Activated T-helper 9 cell treated with anti-CD3 and anti-CD28 coated beads, Interleukin-2, amount 50 U/mL, for 16 hours (primary cell): ENCODE measurements around the gene C14orf93.

Experiments
- DNase-seq: peaks from one replicate; pipeline ENCODE4 v3.0.0-alpha.2; 2020; ENCODE audit warnings: low read depth

The C14orf93 gene

DNA sequence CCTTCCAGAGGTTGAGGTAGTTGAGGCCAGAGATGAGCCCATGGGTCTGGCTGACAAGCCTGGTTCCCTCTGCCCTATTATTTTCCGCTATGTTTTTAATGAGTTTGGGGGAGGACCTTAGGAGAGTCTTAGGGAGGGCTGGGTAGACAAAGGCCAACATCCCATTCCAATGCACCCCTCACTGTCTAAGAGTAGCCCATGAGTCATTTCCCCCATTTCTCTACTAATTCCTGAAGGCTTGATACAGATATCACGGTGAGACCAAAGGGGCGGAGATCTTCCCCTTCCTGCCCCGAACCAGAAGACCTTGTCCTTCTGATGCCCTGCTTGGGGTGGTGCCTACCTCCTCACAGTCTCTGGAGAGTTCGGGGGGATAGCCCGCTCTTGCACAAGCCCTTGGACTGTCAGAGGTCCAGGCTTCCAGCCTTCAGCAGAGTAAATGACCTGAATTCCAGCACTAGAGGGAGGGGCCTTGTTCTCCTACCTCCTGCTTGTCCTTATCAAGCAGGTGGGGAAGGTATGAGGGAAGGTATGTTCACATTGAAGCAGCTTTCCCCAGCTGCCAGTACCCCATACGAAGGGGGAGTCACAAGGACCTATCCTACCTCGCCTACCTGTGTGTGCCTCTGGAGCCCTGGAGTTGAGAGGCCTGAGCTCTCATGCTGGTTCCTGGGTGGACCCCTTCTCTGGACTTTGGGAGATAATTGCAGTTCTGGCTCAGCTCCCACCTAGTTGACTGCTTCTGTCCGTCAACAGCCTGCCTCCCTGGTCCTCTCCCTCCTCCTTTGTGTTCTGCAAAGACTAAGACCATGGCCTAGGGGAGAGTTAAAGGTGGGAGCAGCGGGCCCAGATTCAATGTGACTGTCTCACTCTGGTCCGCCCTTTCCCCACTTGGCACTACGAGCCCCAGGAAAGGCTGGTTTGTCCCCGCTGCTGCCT is 35.7 kb upstream of the C14orf93 start:
- no peak for DNase-seq

DNA sequence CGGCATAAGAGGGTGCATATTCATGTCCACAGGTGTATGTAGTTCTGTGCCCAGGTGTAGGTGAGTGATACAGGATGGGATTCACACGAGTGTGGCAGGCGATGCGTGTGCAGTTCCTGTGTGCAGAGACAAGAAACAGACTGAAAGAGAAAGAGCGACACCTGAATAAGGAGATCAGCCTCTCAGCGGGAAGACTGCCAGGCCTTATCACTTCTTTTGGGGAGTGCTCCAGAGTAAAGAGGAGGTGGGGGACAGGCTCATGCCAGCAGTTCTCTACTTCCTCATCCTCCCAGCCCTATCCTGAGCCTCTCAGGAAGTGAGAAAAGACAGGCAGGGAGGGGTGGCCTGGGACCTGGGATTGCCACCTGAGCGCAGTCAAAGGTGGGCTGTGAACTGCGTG is 34.9 kb upstream of the C14orf93 start:
- no peak for DNase-seq

DNA sequence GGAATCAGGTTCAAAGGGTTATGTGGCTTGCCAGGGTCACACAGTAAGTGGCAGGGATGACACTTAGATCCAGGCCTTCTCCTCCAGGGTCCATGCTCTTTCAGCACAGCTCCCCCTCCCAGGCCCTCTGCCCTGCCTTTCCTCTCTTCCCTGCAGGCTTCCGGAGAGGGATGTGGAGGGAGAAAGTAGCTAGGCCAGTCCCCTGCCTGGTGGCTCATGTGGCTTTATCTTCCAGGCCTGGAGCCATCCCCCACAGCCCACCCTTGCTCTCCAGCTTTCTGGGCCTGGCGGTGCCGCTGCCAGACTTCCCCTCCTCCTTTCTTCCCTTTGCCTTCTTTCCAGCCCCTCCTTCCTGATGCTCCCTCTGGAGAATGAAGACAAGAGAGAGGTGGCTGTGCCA is 33.8 kb upstream of the C14orf93 start:
- no peak for DNase-seq

DNA sequence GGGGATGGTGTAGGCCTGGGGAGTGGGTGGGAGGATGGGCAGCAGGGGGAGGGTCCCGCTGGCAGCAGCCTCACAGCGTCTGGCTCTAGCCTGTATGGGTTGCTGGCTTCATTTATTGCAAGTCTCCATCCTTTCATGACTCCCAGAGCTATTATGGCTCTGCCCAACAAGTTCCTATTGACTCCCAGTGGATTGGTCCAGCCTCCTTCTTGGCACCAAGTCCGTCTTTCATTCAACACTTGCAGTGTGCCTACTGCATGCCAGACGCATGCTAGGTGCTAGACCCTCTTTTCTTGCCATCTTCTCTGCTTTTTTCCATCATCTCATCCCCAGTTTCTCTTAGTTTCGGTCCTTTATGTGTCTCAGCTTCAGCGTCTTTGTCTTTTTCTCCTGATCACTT is 33.2 kb upstream of the C14orf93 start:
- DNase-seq, result no peak

DNA sequence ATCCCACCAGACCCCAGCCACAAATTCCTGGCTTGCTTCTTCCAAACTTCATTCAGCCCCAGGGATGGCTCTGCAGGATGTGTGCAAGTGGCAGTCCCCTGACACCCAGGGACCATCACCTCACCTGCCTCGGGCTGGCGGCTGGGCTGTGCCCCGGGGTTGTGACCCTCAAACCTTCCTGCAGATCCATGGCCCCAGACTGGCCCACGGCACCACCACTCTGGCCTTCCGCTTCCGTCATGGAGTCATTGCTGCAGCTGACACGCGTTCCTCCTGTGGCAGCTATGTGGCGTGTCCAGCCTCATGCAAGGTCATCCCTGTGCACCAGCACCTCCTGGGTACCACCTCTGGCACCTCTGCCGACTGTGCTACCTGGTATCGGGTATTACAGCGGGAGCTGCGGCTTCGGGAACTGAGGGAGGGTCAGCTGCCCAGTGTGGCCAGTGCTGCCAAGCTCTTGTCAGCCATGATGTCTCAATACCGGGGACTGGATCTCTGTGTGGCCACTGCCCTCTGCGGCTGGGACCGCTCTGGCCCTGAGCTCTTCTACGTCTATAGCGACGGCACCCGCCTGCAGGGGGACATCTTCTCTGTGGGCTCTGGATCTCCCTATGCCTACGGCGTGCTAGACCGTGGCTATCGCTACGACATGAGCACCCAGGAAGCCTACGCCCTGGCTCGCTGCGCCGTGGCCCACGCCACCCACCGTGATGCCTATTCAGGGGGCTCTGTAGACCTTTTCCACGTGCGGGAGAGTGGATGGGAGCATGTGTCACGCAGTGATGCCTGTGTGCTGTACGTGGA is 32.4 kb upstream of the C14orf93 start, which contains the start of gene PSMB11:
Gene PSMB11, plus strand, starts transcription at position 51 of the 804 bp plus-strand sequence. Its CDS starts 14 bp downstream, at position 65.
- DNase-seq, result no peak

DNA sequence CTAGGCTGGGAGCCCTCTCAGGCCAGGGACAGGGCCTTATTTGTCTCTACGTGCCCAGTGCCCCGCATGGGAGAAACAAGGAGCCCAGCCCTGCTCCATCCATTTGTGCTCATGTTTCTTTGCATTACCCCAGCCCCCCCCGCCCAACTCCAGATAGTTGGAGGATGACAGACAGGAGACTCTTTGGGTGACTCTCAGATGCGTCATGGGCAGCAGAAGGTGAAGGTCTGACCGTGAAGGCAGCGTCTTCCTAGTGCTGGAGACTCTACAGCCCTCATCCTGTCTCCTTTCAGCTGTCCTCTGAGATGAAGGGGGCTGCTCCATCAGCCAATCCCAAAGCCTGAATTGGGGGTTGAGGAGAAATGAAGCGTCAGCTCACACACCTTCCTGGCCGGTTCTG is 31.8 kb upstream of the C14orf93 start:
- DNase-seq, result no peak

DNA sequence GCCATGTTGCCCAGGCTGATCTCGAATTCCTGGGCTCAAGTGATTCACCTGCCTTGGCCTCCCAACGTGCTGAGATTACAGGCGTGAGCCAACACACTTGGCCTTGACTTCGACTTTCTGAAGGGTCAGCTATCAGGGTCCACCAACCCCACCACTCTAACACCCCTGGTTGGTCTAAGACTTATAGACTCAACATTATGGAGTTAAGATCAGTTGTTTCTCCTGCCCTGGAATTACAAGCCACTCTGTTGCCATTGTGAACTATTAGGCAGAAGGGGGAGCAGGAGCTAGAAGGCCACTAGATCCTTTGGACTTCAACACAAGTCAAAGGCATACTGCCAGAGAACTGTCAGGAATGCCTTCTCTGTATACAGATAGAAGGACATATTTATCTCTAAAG is 30.2 kb upstream of the C14orf93 start:
- no peak for DNase-seq

DNA sequence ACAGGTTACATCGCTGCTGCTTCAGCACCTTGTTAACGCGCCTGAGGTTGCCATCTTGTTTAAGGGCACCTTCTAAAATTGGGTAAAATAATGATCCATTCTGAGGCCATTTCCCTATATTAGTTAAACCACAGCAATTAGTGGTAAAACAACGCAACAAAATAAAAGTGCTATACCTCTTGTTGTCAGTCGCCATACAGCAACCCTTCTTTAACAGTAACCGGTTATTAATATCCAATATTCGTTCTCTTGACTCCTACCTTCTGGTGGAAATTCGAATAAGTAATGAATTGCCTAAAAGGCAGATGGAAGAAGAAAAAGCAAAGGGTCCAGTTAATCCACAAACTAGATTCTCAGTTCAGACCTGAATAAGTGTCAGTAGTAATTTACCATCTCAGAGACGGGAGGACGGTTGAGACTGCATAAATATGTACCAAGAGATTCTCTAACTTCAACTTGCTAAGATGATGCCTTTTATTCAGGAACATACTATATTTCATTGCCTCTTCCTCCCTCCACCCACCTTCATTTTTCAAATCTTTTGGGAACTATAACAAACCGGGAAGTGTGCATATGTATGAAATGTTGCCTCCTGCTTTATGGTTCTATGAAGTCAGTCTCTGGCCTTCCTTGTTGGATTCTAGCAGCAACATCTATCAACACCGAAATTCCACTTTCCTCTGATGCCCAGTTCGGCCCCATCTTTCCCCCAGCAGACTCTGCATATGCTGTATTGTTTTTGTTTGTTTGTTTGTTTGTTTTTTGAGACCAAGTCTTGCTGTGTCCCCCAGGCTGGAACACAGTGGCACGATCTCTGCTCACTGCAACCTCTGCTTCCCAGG is 25.6 kb upstream of the C14orf93 start:
- no peak for DNase-seq

DNA sequence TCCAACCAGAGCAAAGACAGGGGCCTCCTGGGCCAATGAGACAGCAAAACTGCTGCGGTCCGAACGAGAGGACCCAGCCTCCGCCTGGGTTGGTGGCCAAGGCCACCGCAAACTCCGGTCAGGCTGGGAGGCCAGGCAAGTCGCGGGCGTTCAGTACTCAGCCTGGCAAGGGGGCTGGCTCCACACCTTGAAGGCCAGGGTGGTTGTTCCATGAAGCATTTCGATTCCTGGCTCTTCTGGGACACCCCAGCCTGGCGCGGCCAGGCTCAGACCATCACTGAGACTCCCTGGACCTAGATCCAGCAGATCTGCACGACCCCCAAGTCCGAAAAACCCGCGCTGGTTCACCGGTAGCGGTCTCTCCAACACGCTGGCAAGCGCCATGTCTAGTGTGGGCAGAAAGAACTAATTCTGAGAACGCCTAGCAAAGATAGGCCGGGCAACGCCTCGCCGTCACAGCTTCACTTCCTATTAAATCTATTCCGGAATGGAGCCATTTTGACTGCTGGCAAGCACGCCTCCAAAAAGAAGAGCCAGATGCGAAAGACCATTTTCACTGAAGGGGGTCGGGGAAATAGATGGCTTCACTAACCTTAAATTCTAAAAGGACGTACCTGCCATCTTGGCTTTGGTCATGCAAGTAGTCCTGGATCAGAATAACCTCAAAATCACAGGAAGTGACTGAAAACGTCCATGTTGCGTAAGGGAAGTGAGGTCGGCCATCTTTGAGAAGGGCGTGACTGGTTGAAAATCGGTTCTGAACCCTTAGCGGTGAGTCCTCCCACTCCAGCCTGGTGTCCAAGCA is 24.8 kb upstream of the C14orf93 start, which contains the start of gene PSMB5:
Gene PSMB5, minus strand, starts transcription at position 403 of the 805 bp plus-strand sequence. Its CDS starts 19 bp downstream, at position 384.
- peak; percentile 77 for DNase-seq

DNA sequence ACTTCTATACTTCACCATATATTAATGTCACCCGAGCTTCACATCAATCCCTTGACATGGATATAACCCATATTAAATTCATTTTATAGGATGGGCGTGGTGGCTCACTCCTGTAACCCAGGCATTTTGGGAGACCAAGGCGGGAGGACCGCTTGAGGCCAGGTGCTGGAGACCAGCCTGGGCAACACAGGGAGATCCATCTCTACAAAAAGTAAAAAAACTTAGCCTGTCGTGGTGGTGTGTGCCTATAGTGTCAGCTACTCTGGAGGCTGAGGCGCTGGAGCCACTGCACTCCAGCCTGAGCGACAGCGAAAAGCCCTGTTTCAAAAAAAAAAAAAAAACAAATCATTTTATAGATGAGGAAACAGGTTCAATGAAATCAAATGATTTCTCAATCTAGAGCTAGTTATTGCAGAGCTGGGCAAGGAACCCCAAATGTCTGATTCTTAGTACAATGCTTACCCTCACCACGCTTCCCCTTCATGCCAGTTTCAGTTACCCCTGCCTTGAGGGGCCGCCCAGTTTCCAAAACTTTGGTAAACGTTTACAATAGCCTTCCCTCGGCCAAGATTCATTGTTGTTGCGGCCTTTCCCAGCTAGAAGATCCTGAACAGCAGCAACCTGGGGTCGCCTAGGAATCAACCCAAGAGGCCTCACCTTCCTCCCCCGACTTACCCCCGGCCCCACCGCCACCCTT is 24.0 kb upstream of the C14orf93 start:
- DNase-seq, result no peak

DNA sequence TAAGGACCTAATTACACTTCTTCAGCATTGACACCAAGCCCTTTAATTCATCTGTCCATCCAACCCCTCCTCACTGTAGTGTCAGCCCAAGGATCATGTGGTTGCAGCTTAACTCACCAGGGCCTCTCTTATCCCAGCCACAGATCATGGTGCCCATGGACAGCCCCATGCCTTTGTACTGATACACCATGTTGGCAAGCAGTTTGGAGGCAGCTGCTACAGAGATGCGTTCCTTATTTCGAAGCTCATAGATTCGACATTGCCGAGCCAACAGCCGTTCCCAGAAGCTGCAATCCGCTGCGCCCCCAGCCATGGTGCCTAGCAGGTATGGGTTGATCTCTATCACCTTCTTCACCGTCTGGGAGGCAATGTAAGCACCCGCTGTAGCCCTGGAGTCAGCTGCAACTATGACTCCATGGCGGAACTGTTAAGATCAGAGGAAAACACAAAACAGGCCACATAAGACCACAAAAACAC is 23.3 kb upstream of the C14orf93 start:
- DNase-seq, result no peak

DNA sequence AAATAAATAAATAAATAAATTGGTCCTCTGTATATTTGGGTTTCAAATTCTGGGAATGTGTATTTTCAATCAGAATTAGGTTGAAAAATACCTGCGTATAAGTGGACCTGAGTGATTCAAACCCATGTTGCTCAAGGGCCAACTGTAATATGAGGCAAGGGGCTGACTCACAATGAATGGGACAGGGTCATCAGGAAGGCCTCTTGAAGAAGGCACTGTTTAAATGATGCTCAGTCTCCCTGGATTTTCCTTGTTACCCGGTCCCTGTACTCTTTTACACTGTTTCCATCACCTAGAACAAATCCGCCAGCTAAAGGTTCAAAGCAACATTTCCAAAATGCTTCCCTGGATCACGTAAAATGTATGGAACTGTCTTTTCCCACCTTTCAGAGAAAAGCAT is 21.0 kb upstream of the C14orf93 start:
- DNase-seq, result no peak

DNA sequence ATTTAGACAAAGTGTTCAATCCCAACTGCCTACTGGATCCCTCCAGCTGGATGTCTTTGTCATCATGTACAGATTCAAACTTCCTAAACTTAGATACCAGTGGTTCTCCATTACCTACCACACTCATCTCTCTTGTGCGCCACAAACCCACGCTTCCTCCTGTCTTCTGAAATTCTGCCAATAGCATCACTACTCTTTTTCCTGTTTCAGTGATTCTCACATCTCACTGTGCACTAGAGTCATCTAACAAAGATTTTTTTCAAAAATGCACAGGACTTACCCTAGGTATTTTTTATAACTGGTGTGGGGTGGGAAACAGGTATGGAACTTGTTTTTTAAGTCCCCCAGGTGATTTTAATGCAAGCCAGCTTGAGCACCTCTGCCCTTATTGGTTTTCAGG is 18.9 kb upstream of the C14orf93 start:
- no peak for DNase-seq

DNA sequence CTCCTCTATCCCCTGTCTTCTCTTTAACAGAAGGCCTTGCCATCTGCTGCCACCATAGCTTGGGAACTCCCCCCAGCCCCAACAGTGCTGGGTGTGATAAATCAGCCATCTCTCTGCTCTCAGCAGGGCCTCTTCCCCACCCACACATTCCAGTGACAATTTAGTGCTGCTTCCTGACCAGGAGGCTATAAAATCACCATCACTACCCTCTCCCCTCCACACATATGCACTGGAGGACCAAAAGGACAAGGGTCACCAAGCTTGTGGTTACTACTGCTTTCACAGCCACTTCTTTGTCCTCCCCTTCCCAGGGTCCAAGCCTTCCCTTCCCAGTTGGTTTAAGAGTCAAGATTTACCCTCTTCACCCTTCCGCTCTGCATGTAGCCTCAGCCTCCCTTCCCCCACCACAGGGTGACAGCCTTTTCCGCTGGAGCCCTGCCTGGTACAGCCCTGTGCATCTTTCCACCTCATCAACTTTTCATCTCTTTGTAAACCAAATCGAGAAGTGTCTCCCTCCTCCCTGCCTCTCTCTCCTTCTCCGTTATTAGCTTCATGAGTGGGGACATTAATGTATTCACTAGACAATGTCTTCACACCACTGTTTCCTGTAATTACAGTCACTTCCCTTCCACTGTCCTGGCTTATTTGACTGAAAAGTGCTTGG is 15.3 kb upstream of the C14orf93 start:
- no peak for DNase-seq

DNA sequence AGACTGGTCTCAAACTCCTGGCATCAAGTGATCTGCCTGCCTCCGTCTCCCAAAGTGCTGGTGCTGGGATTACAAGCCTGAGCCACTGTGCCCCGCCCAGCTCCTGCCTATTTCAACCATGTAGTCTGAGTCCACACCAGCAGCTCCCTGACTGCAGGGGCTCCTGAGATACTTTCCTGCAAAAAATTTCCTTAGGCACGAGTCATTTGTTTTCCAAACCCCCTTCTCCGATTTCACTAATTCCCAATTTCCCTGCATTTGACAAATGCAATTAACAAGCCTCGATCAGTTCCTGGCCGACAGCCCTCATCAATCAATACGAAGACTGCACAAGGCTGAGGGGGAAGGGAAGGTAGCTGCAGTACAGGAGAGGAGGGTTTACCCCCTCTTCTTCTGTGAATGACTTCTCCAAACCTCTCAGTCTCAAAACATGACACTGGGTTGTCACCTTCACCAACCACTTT is 14.7 kb upstream of the C14orf93 start:
- DNase-seq, result no peak

DNA sequence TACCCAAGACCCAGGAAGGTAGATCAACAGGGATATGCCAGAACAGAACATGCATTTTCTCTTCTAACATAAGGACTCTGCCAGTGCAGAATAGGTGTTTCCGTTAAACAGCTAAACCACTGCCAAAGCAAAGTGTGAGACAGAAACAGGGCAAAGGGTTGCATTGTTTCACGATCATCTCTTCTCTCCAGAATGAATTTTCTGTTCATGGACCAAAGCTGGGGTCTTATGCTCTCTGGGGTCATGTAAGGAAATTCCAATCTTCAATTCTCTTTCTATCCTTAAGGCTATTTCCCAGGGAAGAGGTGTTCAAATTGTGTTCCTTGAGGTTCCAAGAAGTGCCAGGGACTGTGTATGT is 13.8 kb upstream of the C14orf93 start:
- no peak for DNase-seq

DNA sequence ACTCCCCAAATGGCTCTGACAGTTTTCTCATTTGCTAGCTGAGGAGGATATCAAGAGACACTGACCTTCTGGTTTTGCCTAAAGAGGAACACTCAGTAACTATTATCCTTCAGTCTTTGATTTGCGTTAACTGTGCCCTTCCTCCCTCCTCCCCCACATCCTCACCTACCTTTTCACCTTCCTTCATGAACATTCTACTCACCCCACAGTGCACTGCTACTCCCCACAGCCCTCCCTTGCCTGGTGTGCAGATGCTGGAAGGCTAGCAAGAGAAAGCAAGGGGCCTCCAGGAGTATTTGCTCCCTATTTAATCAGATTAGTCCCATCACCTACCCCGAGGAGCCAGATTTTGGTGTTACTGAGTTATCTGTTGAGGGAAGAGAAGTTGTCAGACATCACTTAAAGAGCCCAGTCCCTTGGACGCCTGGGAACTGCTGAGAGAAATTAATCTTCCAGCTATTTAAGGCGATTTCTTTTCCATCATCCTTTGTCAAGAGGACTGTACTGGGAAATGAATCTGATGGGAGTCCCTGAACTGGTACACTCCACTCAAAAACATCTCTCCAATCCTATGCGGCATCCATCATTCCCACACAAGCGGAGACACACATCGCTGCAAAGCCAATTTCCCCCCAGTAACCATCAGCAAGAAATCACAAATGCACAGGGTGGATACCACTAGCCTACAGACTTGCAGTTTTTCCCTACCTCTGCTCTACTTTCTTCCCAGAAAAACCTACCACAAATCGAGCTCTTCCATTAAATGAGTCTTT is 13.3 kb upstream of the C14orf93 start:
- DNase-seq, result no peak

DNA sequence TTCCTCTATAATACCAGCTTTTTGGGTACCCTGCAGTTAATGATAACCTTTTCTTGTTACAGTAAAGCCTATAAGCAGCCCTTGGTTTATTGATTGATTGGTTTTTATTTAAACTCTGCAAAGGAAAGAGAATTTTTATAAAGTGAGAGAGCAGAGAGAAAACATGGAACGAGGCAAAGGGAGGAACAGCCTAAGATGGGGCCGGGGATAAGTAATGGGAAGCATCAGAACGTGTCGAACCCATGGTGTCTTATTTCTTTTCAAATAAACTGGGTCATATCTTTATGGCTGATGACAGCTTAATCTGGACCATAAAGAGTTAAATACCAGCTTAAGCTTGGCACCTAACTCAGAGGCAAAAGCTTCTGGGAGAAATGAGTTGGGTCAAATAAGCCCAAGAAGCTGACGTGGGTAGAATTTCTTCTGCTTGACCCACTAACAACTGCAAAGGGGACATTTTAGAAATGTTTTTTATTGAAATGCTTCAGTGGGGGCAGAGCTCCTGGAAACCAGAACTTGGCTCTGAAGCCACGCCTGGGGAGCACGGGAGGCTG is 12.0 kb upstream of the C14orf93 start:
- DNase-seq, result no peak

DNA sequence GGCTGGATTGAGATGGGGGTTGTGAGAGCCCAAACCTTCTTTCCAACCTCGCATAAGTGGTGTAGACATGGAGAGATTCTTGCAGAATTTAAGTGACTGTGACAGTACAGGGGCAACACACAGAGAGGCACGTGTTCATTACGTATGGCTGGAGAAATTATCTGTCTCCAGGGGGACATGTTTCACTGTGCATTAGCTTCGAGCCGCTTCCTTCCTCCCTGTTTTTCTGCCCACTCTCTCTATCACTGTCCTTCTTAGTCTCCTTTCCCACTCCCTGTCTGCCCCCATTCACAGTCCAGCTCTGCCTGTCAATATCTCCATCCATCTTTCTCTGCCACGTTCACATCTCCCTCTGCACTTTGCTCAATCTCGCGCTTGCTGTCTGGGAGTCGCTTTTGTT is 11.5 kb upstream of the C14orf93 start:
- no peak for DNase-seq
